ENCODE data around the gene UVRAG.

The UVRAG gene

DNA sequence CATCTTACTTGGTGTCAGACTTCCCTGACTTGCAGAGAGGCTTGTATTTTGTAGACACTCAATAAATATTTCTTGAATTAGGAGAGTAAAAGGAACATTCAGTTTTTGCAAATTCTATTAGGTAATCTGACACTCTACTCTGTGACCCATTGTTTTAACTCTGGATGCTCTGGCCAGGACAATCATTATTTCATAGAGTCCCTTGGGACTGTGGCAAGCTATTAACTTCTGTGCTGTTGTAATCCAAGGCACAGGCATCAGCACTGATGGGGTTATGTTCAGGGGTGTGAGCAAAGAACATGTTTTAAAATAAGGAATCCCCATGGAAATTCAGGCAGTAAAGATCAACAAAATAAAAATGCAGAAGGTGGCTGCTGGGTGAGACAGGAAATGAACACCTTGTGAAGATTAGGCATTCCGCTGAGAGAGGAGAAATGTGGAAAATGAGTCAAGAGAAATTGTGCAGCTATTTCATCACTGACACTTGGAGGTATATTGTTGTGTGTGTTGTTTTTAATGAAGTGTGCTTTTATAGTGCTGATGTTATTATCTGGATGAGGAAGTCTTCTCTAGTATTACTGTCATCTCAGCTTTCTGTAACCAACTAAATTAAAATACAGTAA lies 216.1 kb downstream of the UVRAG start:
- no peak overlapping the region for H3K4me3 ChIP-seq (replicated peaks; ENCODE audit: insufficient read depth, low read length)
- no peaks in the 10 kb centered on the region for H3K27me3 ChIP-seq (ENCODE audit: insufficient read depth, poor library complexity, severe bottlenecking)
- TF ChIP-seq, protein P1, sequence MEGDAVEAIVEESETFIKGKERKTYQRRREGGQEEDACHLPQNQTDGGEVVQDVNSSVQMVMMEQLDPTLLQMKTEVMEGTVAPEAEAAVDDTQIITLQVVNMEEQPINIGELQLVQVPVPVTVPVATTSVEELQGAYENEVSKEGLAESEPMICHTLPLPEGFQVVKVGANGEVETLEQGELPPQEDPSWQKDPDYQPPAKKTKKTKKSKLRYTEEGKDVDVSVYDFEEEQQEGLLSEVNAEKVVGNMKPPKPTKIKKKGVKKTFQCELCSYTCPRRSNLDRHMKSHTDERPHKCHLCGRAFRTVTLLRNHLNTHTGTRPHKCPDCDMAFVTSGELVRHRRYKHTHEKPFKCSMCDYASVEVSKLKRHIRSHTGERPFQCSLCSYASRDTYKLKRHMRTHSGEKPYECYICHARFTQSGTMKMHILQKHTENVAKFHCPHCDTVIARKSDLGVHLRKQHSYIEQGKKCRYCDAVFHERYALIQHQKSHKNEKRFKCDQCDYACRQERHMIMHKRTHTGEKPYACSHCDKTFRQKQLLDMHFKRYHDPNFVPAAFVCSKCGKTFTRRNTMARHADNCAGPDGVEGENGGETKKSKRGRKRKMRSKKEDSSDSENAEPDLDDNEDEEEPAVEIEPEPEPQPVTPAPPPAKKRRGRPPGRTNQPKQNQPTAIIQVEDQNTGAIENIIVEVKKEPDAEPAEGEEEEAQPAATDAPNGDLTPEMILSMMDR (IDR thresholded peaks at IDR 0.05; ENCODE audit: insufficient read depth, low read length), result no peak
- TF ChIP-seq POLR2AphosphoS5 (IDR thresholded peaks at IDR 0.05; ENCODE audit: low read depth) (no peak), GABPA (IDR thresholded peaks at IDR 0.05; ENCODE audit: low read depth) (no peak), SPI1 (IDR thresholded peaks at IDR 0.05; ENCODE audit: borderline replicate concordance, low read depth) (no peak)
- TF ChIP-seq, protein P2, sequence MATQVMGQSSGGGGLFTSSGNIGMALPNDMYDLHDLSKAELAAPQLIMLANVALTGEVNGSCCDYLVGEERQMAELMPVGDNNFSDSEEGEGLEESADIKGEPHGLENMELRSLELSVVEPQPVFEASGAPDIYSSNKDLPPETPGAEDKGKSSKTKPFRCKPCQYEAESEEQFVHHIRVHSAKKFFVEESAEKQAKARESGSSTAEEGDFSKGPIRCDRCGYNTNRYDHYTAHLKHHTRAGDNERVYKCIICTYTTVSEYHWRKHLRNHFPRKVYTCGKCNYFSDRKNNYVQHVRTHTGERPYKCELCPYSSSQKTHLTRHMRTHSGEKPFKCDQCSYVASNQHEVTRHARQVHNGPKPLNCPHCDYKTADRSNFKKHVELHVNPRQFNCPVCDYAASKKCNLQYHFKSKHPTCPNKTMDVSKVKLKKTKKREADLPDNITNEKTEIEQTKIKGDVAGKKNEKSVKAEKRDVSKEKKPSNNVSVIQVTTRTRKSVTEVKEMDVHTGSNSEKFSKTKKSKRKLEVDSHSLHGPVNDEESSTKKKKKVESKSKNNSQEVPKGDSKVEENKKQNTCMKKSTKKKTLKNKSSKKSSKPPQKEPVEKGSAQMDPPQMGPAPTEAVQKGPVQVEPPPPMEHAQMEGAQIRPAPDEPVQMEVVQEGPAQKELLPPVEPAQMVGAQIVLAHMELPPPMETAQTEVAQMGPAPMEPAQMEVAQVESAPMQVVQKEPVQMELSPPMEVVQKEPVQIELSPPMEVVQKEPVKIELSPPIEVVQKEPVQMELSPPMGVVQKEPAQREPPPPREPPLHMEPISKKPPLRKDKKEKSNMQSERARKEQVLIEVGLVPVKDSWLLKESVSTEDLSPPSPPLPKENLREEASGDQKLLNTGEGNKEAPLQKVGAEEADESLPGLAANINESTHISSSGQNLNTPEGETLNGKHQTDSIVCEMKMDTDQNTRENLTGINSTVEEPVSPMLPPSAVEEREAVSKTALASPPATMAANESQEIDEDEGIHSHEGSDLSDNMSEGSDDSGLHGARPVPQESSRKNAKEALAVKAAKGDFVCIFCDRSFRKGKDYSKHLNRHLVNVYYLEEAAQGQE (IDR thresholded peaks at IDR 0.05; ENCODE audit: insufficient replicate concordance, low read depth), result no peak
- no peak overlapping the region for H3K27ac ChIP-seq (replicated peaks)
- DNase-seq (ENCODE audit: low read depth in 1 of 2, low spot score in 1 of 2), result no peak

DNA sequence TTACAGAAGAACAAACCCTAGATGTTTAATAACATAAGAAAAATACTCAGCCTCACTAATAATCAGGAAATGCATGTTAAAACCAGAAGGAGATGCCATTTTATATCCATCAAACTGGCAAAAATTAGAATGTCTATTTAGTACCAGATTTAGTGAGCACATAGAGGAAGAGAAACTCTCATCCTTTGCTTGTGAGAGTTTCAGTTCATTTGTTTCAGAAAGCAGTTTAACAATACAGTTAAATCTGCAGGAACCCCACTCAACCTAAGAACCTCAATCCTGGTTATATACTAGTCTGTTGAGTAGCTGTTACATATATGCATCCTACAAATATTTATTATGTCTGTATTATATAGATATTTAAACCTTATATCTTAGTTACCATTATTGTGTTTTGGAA lies 218.7 kb downstream of the UVRAG start:
- Histone ChIP-seq H3K4me3 (replicated peaks; ENCODE audit: insufficient read depth, low read length) (no peak overlapping the region), H3K27ac (replicated peaks) (no peak overlapping the region), H3K27me3 (ENCODE audit: insufficient read depth, poor library complexity, severe bottlenecking) (no peaks in the 10 kb centered on the region)
- no peak for DNase-seq (ENCODE audit: low read depth in 1 of 2, low spot score in 1 of 2)
- TF ChIP-seq SPI1 (IDR thresholded peaks at IDR 0.05; ENCODE audit: borderline replicate concordance, low read depth), result no peak
- TF ChIP-seq, protein P1 (IDR thresholded peaks at IDR 0.05; ENCODE audit: insufficient read depth, low read length), result no peak
- TF ChIP-seq, protein P2 (IDR thresholded peaks at IDR 0.05; ENCODE audit: insufficient replicate concordance, low read depth), result no peak
- no peak for TF ChIP-seq POLR2AphosphoS5 (IDR thresholded peaks at IDR 0.05; ENCODE audit: low read depth)
- no peak for TF ChIP-seq GABPA (IDR thresholded peaks at IDR 0.05; ENCODE audit: low read depth)

DNA sequence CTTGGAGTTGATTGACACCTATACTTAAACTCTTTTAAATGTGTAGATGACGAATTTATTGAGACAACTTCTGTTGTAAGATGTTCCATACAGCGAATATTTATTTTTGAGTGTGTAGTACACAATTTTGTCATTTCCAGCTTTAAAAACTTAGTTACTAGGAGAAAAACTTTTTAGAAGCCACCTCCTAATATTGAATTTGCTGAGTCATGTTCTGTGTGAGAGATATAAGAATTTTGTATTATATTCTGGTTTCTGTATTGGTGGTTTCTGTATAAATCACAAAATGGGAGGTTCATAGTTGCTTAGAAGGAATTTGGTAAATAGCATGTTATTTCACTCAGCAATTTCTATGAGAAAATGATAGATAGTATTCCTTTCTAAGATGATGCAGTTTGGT lies 220.0 kb downstream of the UVRAG start:
- TF ChIP-seq GABPA (IDR thresholded peaks at IDR 0.05; ENCODE audit: low read depth), result no peak
- TF ChIP-seq, protein P2 (IDR thresholded peaks at IDR 0.05; ENCODE audit: insufficient replicate concordance, low read depth), result no peak
- TF ChIP-seq, protein P1 (IDR thresholded peaks at IDR 0.05; ENCODE audit: insufficient read depth, low read length), result no peak
- no peak for TF ChIP-seq SPI1 (IDR thresholded peaks at IDR 0.05; ENCODE audit: borderline replicate concordance, low read depth)
- no peak for TF ChIP-seq POLR2AphosphoS5 (IDR thresholded peaks at IDR 0.05; ENCODE audit: low read depth)
- no peak for DNase-seq (ENCODE audit: low read depth in 1 of 2, low spot score in 1 of 2)
- Histone ChIP-seq H3K27me3 (ENCODE audit: insufficient read depth, poor library complexity, severe bottlenecking) (no peaks in the 10 kb centered on the region), H3K27ac (replicated peaks) (no peak overlapping the region), H3K4me3 (replicated peaks; ENCODE audit: insufficient read depth, low read length) (no peak overlapping the region)

Measured in HL-60 (cell line).